Activated CD8-positive, alpha-beta memory T cell treated with anti-CD3 and anti-CD28 coated beads, Interleukin-2, amount 50 U/mL, for 1 hour (primary cell): ENCODE results near the gene SLC6A20.
A peak's percentile ranks its signal among the peaks of the same experiment; 100 is the strongest.

ENCODE experiments used
- DNase-seq: peaks from one replicate; pipeline ENCODE4 v3.0.0-alpha.2; 2020; ENCODE audit errors: extremely low read depth

The SLC6A20 gene

GRCh38 chr3:45795882-45796765 lies at the start of gene SLC6A20:
SLC6A20 (minus strand) TSS chr3:45796536; CDS start chr3:45796419, 117 bp downstream.
- no peak for DNase-seq

- DNase-seq: no peak
Measured at GRCh38 chr3:45844616-45845015, 48.3 kb upstream of the SLC6A20 start.

- DNase-seq: no peak
Measured at GRCh38 chr3:45842851-45843625, 46.7 kb upstream of the SLC6A20 start.

- peak; percentile 70 for DNase-seq
Measured at GRCh38 chr3:45841757-45842491, 45.6 kb upstream of the SLC6A20 start, which contains the start of gene LZTFL1. LZTFL1 (minus strand) TSS chr3:45842119; CDS start chr3:45841991, 128 bp downstream.

GRCh38 chr3:45841420-45841756 lies 45.1 kb upstream of the SLC6A20 start:
- no peak for DNase-seq

- no peak for DNase-seq
Measured at GRCh38 chr3:45838466-45838865, 42.1 kb upstream of the SLC6A20 start.

- DNase-seq: no peak
Measured at GRCh38 chr3:45832699-45833098, 36.4 kb upstream of the SLC6A20 start.

GRCh38 chr3:45830121-45830520 lies 33.8 kb upstream of the SLC6A20 start:
- DNase-seq: no peak

- no peak for DNase-seq
Measured at GRCh38 chr3:45826908-45827307, 30.6 kb upstream of the SLC6A20 start.

GRCh38 chr3:45826321-45826720 lies 30.0 kb upstream of the SLC6A20 start:
- no peak for DNase-seq

GRCh38 chr3:45821127-45821526 lies 24.8 kb upstream of the SLC6A20 start:
- DNase-seq: no peak

GRCh38 chr3:45819543-45819942 lies 23.2 kb upstream of the SLC6A20 start:
- no peak for DNase-seq

GRCh38 chr3:45817831-45818522 lies 21.6 kb upstream of the SLC6A20 start:
- no peak for DNase-seq

GRCh38 chr3:45816544-45816943 lies 20.2 kb upstream of the SLC6A20 start:
- no peak for DNase-seq

- no peak for DNase-seq
Measured at GRCh38 chr3:45814322-45814721, 18.0 kb upstream of the SLC6A20 start.

GRCh38 chr3:45807681-45808540 lies 11.6 kb upstream of the SLC6A20 start:
- no peak for DNase-seq

GRCh38 chr3:45807133-45807532 lies 10.8 kb upstream of the SLC6A20 start:
- no peak for DNase-seq

- DNase-seq: no peak
Measured at GRCh38 chr3:45806072-45806471, 9.7 kb upstream of the SLC6A20 start.

- DNase-seq: no peak
Measured at GRCh38 chr3:45803252-45803935, 7.1 kb upstream of the SLC6A20 start.

GRCh38 chr3:45802146-45802545 lies 5.8 kb upstream of the SLC6A20 start:
- no peak for DNase-seq
